K562 (cell line): ENCODE measurements around the gene MAP3K12. TPM values are rescaled to one million over a fixed set of nuclear protein-coding genes. Genes with fewer than 3 reads are reported as not detected.

Experiments
- ATF7 ChIP-seq: fragments of 450-650 bp; IDR thresholded peaks from 2 replicates; pipeline ENCODE4 v1.7.1; 2014; ENCODE audit warnings: mild to moderate bottlenecking, moderate library complexity
- CCAR2 ChIP-seq: fragments of 200-400 bp; formaldehyde crosslinking; IDR thresholded peaks from 2 replicates; pipeline ENCODE4 v1.6.1; 2017; ENCODE audit warnings: mild to moderate bottlenecking, low read depth, low read length
- CTBP1 ChIP-seq: fragments of 450-650 bp; IDR thresholded peaks from 2 replicates; pipeline ENCODE4 v1.6.1; 2016; ENCODE audit warnings: borderline replicate concordance
- ILF3 ChIP-seq: fragments of 450-650 bp; IDR thresholded peaks from 2 replicates; pipeline ENCODE4 v1.6.1; 2018; ENCODE audit warnings: antibody characterized with exemption, mild to moderate bottlenecking, moderate library complexity, borderline replicate concordance
- LEF1 ChIP-seq: fragments of 450-650 bp; IDR thresholded peaks from 2 replicates; pipeline ENCODE4 v1.6.1; 2016; ENCODE audit warnings: mild to moderate bottlenecking
- MEIS2 ChIP-seq: fragments of 450-650 bp; IDR thresholded peaks from 2 replicates; pipeline ENCODE4 v1.6.1; 2014; ENCODE audit warnings: mild to moderate bottlenecking; ENCODE audit not compliant: partially characterized antibody
- MYNN ChIP-seq, 2 experiments: sonication (generic); formaldehyde crosslinking in 1 of 2; IDR thresholded peaks; 2 replicates each; pipeline versions ENCODE4 v1.5.0 to v1.6.1; 2016 to 2020; ENCODE audit warnings: antibody characterized with exemption in 1 of 2, missing genetic modification reagents in 1 of 2
- NCOA2 ChIP-seq, 2 experiments: fragments of 450-650 bp; IDR thresholded peaks; 2 replicates each; pipeline ENCODE4 v1.6.1; 2018; ENCODE audit warnings: mild to moderate bottlenecking in 2 of 2, moderate library complexity in 1 of 2; ENCODE audit not compliant: partially characterized antibody in 2 of 2
- PBX2 ChIP-seq, 2 experiments: IDR thresholded peaks in 1 of 2; conservative IDR thresholded peaks in 1 of 2; 2 replicates each; pipeline ENCODE4 v1.6.1; 2016; ENCODE audit warnings: low read depth in 2 of 2, mild to moderate bottlenecking in 1 of 2, missing compliant biosample characterization in 1 of 2, missing genetic modification characterization in 1 of 2, moderate library complexity in 1 of 2
- PHF20 ChIP-seq: fragments of 450-650 bp; IDR thresholded peaks from 2 replicates; pipeline ENCODE4 v1.6.1; 2018; ENCODE audit not compliant: partially characterized antibody
- SMAD4 ChIP-seq: fragments of 250-450 bp; sonication (Bioruptor Pico); conservative IDR thresholded peaks from 2 replicates; pipeline ENCODE4 v1.8.0; 2021; ENCODE audit warnings: inconsistent platforms, mild to moderate bottlenecking, moderate library complexity
- SMARCA5 ChIP-seq: fragments of 450-650 bp; IDR thresholded peaks from 2 replicates; pipeline ENCODE4 v1.6.1; 2016
- SP1 ChIP-seq: sonication (generic); formaldehyde crosslinking; IDR thresholded peaks from 2 replicates; pipeline ENCODE4 v1.8.1; 2022; ENCODE audit warnings: mild to moderate bottlenecking, missing genetic modification reagents
- TCF7L2 ChIP-seq: fragments of 150-350 bp; IDR thresholded peaks from 2 replicates; pipeline ENCODE4 v1.6.1; 2016; ENCODE audit warnings: low read depth, mild to moderate bottlenecking, low read length, moderate library complexity
- YBX1 ChIP-seq: fragments of 450-650 bp; IDR thresholded peaks from 2 replicates; pipeline ENCODE4 v1.7.1; 2016; ENCODE audit warnings: mild to moderate bottlenecking
- YY1 ChIP-seq, 3 experiments: IDR thresholded peaks; 2 replicates each; pipeline ENCODE4 v1.6.1; 2011; ENCODE audit warnings: low read length in 2 of 3, mild to moderate bottlenecking in 2 of 3, moderate library complexity in 2 of 3, borderline replicate concordance in 1 of 3, control low read depth in 1 of 3, low read depth in 1 of 3; ENCODE audit not compliant: insufficient read depth in 3 of 3, insufficient replicate concordance in 2 of 3, control insufficient read depth in 1 of 3, insufficient read length in 1 of 3; ENCODE audit errors: extremely low read depth in 1 of 3
- ZFP30 ChIP-seq: fragments of 250-450 bp; sonication (Bioruptor Pico); IDR thresholded peaks from 2 replicates; pipeline ENCODE4 v1.8.0; 2022; ENCODE audit warnings: moderate library complexity, mild to moderate bottlenecking, inconsistent platforms, borderline replicate concordance
- ZNF324 ChIP-seq: fragments of 250-450 bp; sonication (Bioruptor Pico); IDR thresholded peaks from 2 replicates; pipeline ENCODE4 v1.4.0; 2020; ENCODE audit warnings: mild to moderate bottlenecking
- ZNF41 ChIP-seq: fragments of 250-450 bp; sonication (Bioruptor Pico); conservative IDR thresholded peaks from 2 replicates; pipeline ENCODE4 v1.4.0; 2020; ENCODE audit warnings: mild to moderate bottlenecking
- ZNF507 ChIP-seq: conservative IDR thresholded peaks from 2 replicates; pipeline ENCODE4 v1.6.1; 2017; ENCODE audit warnings: missing genetic modification characterization, missing compliant biosample characterization
- polyA plus RNA-seq, 8 experiments: library from polyadenylated mRNA; depleted of rRNA in 4 of 8; stranded (reverse) in 5 of 8; unstranded in 3 of 8; fragments of >200 nt; fragmentation: Nextera tagmentation in 2 of 8; fragmentation: Illumina TruSeq in 1 of 8; extraction: Ambion mirVana in 2 of 8; extraction: Trizol in 1 of 8; gene quantifications; 2 replicates each; pipeline versions ENCODE4 v1.2.1 to v1.2.3, GENCODE V29; 2011 to 2014; ENCODE audit warnings: inconsistent platforms in 1 of 8, missing spikeins in 1 of 8
- total RNA-seq, 7 experiments: library from RNA; depleted of rRNA in 6 of 7; stranded (reverse); fragments of >200 nt in 6 of 7; fragmentation: Illumina TruSeq in 2 of 7; extraction: Trizol in 2 of 7; gene quantifications; 2 replicates each; pipeline versions ENCODE4 v1.2.1 to v1.2.3, GENCODE V29; 2011 to 2021; ENCODE audit warnings: low replicate concordance in 1 of 7
- TF ChIP-seq, protein P1 (sequence below), 3 experiments: IDR thresholded peaks in 2 of 3; conservative IDR thresholded peaks in 1 of 3; 2 replicates each; pipeline ENCODE4 v1.5.1; 2011 to 2012; ENCODE audit warnings: low read length in 3 of 3, mild to moderate bottlenecking in 3 of 3, control low read depth in 2 of 3, improper control_type of control experiment in 1 of 3, inconsistent platforms in 1 of 3, low read depth in 1 of 3, mixed read lengths in 1 of 3, moderate library complexity in 1 of 3; ENCODE audit not compliant: insufficient read depth in 2 of 3
- TF ChIP-seq, protein P2 (sequence below): fragments of 200-800 bp; sonication (Bioruptor generic); IDR thresholded peaks from 2 replicates; pipeline ENCODE4 v1.6.1; 2017; ENCODE audit warnings: missing genetic modification characterization, missing compliant biosample characterization

MAP3K12 gene
- total and polyA plus RNA-seq, 9 of the 15 experiments (the other 6 are each of a cell fraction or from before 2014, with no cell fraction given) = 0.10 to 2.4 (median 1.6) TPM

GRCh38 chr12:53493610-53494391 is 5.5 kb downstream of the MAP3K12 start (continued):
- TF ChIP-seq PBX2 (CRISPR knock-in tag; IDR thresholded peaks at IDR 0.05; ENCODE audit: low read depth) (no peak; the same call in 1 of the 2 replicates), PBX2 (tag; conservative IDR thresholded peaks at IDR 0.05; ENCODE audit: low read depth) (peak; percentile 87), LEF1 (0 out of 2 replicates have a peak, but pooled peaks have one; percentile 14), CCAR2 (no peak), ATF7 (no peak), TCF7L2 (no peak), SMARCA5 (no peak), ZNF324 (no peak), PHF20 (no peak), YY1 (IDR thresholded peaks at IDR 0.05; ENCODE audit: borderline replicate concordance in 1 of 3, control insufficient read depth in 1 of 3, extremely low read depth in 1 of 3, insufficient read depth in 3 of 3, insufficient read length in 1 of 3, insufficient replicate concordance in 2 of 3, low read depth in 1 of 3, low read length in 2 of 3) (no peak), CTBP1 (no peak), ZFP30 (CRISPR knock-in tag) (no peak), ZNF507 (tag) (no peak), ZNF41 (CRISPR knock-in tag) (no peak), NCOA2 (IDR thresholded peaks at IDR 0.05; ENCODE audit: partially characterized antibody in 2 of 2) (no peak), YBX1 (no peak), MEIS2 (peak; percentile 94), SMAD4 (CRISPR knock-in tag) (peak; percentile 25; the same call in 1 of the 2 replicates), MYNN (IDR thresholded peaks at IDR 0.05) (0 out of 2 replicates have a peak, but pooled peaks have one; percentile 23), MYNN (CRISPR knock-in tag; IDR thresholded peaks at IDR 0.05) (no peak), ILF3 (no peak), SP1 (CRISPR knock-in tag) (no peak)
- TF ChIP-seq, protein P1, sequence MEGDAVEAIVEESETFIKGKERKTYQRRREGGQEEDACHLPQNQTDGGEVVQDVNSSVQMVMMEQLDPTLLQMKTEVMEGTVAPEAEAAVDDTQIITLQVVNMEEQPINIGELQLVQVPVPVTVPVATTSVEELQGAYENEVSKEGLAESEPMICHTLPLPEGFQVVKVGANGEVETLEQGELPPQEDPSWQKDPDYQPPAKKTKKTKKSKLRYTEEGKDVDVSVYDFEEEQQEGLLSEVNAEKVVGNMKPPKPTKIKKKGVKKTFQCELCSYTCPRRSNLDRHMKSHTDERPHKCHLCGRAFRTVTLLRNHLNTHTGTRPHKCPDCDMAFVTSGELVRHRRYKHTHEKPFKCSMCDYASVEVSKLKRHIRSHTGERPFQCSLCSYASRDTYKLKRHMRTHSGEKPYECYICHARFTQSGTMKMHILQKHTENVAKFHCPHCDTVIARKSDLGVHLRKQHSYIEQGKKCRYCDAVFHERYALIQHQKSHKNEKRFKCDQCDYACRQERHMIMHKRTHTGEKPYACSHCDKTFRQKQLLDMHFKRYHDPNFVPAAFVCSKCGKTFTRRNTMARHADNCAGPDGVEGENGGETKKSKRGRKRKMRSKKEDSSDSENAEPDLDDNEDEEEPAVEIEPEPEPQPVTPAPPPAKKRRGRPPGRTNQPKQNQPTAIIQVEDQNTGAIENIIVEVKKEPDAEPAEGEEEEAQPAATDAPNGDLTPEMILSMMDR (IDR thresholded peaks at IDR 0.05 in 2 of 3, conservative IDR thresholded peaks at IDR 0.05 in 1 of 3; ENCODE audit: insufficient read depth in 2 of 3, low read depth in 1 of 3, low read length in 3 of 3) = 0 out of 6 replicates have a peak, but pooled peaks of 2 of the 3 experiments have one; percentile 11 to 14
- TF ChIP-seq, protein P2, sequence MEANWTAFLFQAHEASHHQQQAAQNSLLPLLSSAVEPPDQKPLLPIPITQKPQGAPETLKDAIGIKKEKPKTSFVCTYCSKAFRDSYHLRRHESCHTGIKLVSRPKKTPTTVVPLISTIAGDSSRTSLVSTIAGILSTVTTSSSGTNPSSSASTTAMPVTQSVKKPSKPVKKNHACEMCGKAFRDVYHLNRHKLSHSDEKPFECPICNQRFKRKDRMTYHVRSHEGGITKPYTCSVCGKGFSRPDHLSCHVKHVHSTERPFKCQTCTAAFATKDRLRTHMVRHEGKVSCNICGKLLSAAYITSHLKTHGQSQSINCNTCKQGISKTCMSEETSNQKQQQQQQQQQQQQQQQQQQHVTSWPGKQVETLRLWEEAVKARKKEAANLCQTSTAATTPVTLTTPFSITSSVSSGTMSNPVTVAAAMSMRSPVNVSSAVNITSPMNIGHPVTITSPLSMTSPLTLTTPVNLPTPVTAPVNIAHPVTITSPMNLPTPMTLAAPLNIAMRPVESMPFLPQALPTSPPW (CRISPR knock-in tag) = no peak
